Stimulated activated CD8-positive, alpha-beta memory T cell treated with anti-CD3 and anti-CD28 coated beads, Interleukin-15, amount 100 ng/mL, for 4 hours (primary cell): ENCODE results near the gene NFASC.

ENCODE experiments used
- DNase-seq, 2 donors: peaks; one replicate each; pipeline ENCODE4 v3.0.0-alpha.2; 2020; ENCODE audit warnings: low read depth in 2 of 2

The NFASC gene

GRCh38 chr1:204928671-204929486, 58.2 kb downstream of the NFASC start:
- no peak for DNase-seq

- DNase-seq, result no peak
Measured at GRCh38 chr1:204929487-204930154, 59.0 kb downstream of the NFASC start.

GRCh38 chr1:204930155-204930523, 59.5 kb downstream of the NFASC start:
- no peak for DNase-seq

- no peak for DNase-seq
Measured at GRCh38 chr1:204931313-204931712, 60.7 kb downstream of the NFASC start.

GRCh38 chr1:204931768-204932572, 61.3 kb downstream of the NFASC start:
- DNase-seq, result no peak

- DNase-seq, result no peak
Measured at GRCh38 chr1:204932573-204932909, 61.9 kb downstream of the NFASC start.

GRCh38 chr1:204935155-204935554, 64.5 kb downstream of the NFASC start:
- no peak for DNase-seq

GRCh38 chr1:204936765-204937164, 66.1 kb downstream of the NFASC start:
- DNase-seq, result no peak

- no peak for DNase-seq
Measured at GRCh38 chr1:204937901-204938300, 67.2 kb downstream of the NFASC start.

GRCh38 chr1:204940591-204940990, 69.9 kb downstream of the NFASC start:
- no peak for DNase-seq

- DNase-seq, result no peak
Measured at GRCh38 chr1:204941421-204942338, 71.0 kb downstream of the NFASC start.

- no peak for DNase-seq
Measured at GRCh38 chr1:204943495-204943894, 72.8 kb downstream of the NFASC start.

GRCh38 chr1:204944662-204945061, 74.0 kb downstream of the NFASC start:
- no peak for DNase-seq

GRCh38 chr1:204945565-204945977, 74.9 kb downstream of the NFASC start:
- DNase-seq, result no peak

GRCh38 chr1:204946640-204947039, 76.0 kb downstream of the NFASC start:
- DNase-seq, result no peak

GRCh38 chr1:204947338-204947737, 76.7 kb downstream of the NFASC start:
- DNase-seq, result no peak

GRCh38 chr1:204947747-204948146, 77.1 kb downstream of the NFASC start:
- DNase-seq, result no peak

- no peak for DNase-seq
Measured at GRCh38 chr1:204950353-204951001, 79.8 kb downstream of the NFASC start.

GRCh38 chr1:204958317-204959307, 88.0 kb downstream of the NFASC start:
- no peak for DNase-seq

GRCh38 chr1:204959374-204959773, 88.7 kb downstream of the NFASC start:
- DNase-seq, result no peak
